ENCODE measurements around the gene BACH2. TPM values are rescaled to one million over a fixed set of nuclear protein-coding genes. Genes with fewer than 3 reads are reported as not detected.

BACH2 gene
- total RNA-seq, 1 donor from 2014 or later, result 7.7 TPM

DNA sequence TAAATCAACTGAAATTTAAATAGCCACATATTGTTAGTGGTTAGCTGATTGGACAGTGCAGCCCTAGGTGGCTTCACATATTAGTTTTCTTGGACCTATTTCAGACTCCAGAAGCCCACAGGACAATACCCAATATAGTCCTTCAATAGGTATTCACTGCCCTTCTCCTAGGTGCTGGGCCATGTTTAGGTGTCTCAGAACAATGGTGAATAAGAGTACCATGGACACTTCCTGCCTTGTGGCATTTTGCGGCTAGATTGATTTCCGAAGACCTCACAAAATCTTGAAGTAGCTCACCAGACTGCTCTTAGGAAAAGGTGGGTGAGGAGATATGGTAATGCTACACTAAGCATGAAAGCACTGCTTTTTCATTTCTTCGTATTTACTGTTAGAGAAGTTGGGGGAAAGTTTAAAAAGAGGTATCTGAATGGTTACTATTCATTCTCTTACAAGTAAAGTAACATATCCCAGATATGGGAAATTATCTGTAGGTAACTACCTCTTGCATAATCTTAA, 203.0 kb downstream of the BACH2 start:
- no peak for DNase-seq (ENCODE audit: low spot score in 2 of 2)
- Histone ChIP-seq H3K27me3 (no peaks in the 10 kb centered on the region), H3K4me1 (peaks cover 4 to 31% of the 10 kb centered on the region in 2 donors), H3K27ac (no peak overlapping the region), H3K4me3 (no peak overlapping the region), H3K36me3 (no peaks in the 10 kb centered on the region), H3K9me3 (no peaks in the 10 kb centered on the region)
- TF ChIP-seq, protein P1, sequence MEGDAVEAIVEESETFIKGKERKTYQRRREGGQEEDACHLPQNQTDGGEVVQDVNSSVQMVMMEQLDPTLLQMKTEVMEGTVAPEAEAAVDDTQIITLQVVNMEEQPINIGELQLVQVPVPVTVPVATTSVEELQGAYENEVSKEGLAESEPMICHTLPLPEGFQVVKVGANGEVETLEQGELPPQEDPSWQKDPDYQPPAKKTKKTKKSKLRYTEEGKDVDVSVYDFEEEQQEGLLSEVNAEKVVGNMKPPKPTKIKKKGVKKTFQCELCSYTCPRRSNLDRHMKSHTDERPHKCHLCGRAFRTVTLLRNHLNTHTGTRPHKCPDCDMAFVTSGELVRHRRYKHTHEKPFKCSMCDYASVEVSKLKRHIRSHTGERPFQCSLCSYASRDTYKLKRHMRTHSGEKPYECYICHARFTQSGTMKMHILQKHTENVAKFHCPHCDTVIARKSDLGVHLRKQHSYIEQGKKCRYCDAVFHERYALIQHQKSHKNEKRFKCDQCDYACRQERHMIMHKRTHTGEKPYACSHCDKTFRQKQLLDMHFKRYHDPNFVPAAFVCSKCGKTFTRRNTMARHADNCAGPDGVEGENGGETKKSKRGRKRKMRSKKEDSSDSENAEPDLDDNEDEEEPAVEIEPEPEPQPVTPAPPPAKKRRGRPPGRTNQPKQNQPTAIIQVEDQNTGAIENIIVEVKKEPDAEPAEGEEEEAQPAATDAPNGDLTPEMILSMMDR (IDR thresholded peaks at IDR 0.05), result no peak
- intact Hi-C loops (cut with DNase I), result no loop called here

DNA sequence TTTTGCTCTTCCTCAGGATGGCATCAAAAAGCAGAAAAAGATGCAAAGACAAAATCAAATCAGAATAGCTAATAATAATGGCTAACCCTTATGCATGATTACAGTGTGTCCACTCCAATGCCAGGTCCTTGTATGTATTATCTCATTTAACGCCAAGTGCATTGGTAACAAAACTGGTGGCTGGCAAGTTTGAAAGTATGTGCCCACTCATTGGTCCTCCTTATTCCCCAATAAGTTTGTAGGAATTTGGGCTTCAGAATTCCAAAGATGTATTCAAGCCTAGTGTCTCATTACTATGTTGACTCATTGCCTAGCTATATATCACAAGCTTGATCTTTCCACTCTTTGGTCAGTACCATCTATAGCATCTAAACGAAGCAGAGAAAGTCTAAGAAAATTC, 205.8 kb downstream of the BACH2 start:
- Histone ChIP-seq H3K27me3 (no peaks in the 10 kb centered on the region), H3K36me3 (no peaks in the 10 kb centered on the region), H3K4me1 (peaks cover 2 to 18% of the 10 kb centered on the region in 2 donors), H3K9me3 (no peaks in the 10 kb centered on the region), H3K27ac (no peak overlapping the region), H3K4me3 (no peak overlapping the region)
- no peak for DNase-seq (ENCODE audit: low spot score in 2 of 2)
- TF ChIP-seq, protein P1 (IDR thresholded peaks at IDR 0.05), result no peak
- intact Hi-C loops (cut with DNase I), result no loop called here

DNA sequence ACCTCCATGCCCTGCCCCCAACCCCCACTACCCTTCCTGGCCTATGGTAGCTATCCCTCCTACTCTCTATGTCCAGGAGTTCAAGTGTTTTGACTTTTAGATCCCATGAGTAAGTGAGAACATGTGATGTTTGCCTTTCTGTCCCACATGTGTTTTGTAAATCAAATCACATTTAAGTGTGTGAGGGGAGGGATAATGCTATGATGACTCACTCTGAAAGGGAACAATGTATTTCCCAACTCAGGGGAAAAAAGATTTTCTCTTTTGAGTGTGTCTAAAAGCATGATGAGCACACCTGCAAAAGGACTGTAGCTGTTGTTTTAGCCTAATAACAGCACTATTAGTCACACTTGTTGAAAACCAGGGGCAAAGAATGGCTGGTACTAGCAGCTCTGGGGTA, 208.6 kb downstream of the BACH2 start:
- H3K4me1 ChIP-seq, result peaks cover 2 to 9% of the 10 kb centered on the region in 2 donors
- no peak for DNase-seq (ENCODE audit: low spot score in 2 of 2)
- no peaks in the 10 kb centered on the region for H3K9me3 ChIP-seq
- no peak overlapping the region for H3K27ac ChIP-seq
- intact Hi-C loops (cut with DNase I), result no loop called here
- TF ChIP-seq, protein P1 (IDR thresholded peaks at IDR 0.05), result no peak
- H3K4me3 ChIP-seq, result no peak overlapping the region
- H3K27me3 ChIP-seq, result no peaks in the 10 kb centered on the region
- no peaks in the 10 kb centered on the region for H3K36me3 ChIP-seq

DNA sequence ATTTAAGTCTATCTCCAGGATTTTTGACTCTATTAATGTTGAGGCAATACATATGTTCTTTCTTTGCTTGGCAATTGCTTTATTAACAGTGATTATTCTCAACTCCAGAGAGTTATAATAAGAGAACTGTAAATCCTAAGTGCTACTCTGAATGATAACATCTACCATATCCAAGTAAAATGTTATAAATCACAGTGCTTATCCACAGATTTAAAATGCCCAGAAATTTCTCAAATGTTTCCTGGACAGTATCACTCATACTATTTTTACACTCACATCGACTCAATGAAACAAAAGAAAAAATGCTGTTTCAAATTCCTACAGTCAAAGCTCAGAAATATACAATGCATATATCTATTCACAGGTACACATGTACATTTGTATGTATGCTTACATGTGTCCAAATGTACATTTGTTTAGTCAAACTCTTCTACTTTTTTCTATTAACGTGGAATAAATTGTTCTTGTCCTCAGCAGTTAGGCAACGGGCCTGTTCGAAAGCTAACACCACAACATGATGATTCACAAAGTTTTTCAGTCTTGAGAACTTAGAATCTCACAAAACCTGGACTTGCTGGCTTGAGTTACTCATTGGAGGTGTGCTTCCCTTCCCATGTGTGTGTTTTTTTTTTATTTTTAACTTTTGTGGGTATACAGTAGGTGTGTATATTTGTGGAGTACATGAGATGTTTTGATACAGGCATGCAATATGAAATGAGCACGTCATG, 209.4 kb downstream of the BACH2 start:
- intact Hi-C loops (cut with DNase I), result no loop called here
- no peak overlapping the region for H3K27ac ChIP-seq
- no peak overlapping the region for H3K4me3 ChIP-seq
- H3K27me3 ChIP-seq, result no peaks in the 10 kb centered on the region
- DNase-seq (ENCODE audit: low spot score in 2 of 2), result no peak
- H3K4me1 ChIP-seq, result peaks cover 2 to 9% of the 10 kb centered on the region in 2 donors
- TF ChIP-seq, protein P1 (IDR thresholded peaks at IDR 0.05), result no peak
- H3K36me3 ChIP-seq, result no peaks in the 10 kb centered on the region
- H3K9me3 ChIP-seq, result no peaks in the 10 kb centered on the region

DNA sequence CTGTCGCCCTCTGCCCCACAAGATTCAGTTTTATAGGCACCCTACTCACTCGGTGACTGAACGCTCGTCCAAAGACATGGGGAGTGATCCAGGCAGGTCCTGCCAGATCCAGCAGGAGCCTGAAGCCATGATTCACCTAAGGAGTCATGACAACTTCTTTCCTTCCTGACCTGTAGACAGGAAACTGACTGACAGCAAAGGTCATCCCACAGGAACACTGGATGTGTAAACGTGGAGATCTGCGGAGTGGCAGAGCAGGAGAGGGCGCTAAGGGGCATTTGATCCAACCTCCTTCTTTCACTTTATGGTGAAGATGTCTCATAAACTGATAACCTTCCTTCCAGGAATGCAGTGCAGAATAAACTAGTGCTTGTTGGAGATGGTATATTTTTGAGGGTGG, 210.1 kb downstream of the BACH2 start:
- Histone ChIP-seq H3K4me3 (no peak overlapping the region), H3K36me3 (no peaks in the 10 kb centered on the region), H3K27ac (no peak overlapping the region), H3K27me3 (no peaks in the 10 kb centered on the region), H3K4me1 (peaks cover 2 to 9% of the 10 kb centered on the region in 2 donors), H3K9me3 (no peaks in the 10 kb centered on the region)
- DNase-seq (ENCODE audit: low spot score in 2 of 2), result no peak
- intact Hi-C loops (cut with DNase I), result no loop called here
- TF ChIP-seq, protein P1 (IDR thresholded peaks at IDR 0.05), result no peak

All from ascending aorta (tissue), 2 donors.